Measurements from ENCODE around the gene SAMSN1. TPM values are rescaled to one million over a fixed set of nuclear protein-coding genes. Genes with fewer than 3 reads are reported as not detected.

Gene SAMSN1
- total RNA-seq, result 10 to 100 TPM; 92.3 to 92.7 TPM

DNA sequence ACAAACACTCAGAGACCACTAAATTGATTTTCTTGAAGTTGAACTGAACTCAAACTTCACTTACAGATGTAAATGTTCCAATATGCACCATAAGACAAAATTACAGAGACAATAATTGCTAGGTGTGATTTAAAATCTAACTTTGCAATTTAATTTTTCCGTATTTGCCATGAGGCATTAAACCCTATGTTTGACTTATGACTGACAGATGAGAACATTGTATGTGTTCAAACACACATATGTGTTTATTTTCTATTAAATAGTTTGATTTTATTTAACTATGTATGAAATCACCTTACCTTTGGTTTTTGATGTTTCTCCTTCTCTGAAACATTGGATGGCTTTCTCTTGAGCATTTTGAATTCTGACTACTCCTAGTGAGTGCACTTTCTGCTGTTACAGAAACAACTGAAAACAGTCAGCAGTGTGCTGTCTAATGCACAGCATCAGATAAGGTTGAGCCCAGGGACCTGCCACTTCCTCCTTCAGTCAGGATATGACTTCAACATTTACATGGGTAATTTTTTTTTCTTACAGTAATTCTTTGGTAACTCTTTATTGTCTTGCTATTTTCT, at the start of gene SAMSN1:
Gene SAMSN1, minus strand, starts transcription at position 410 of the 575 bp plus-strand sequence. Its CDS starts 54 bp downstream, at position 356.
- POLR2A ChIA-PET, result interaction anchor here (1.2 kb wide), 1 partner anchor 64 kb away, joined by 3 read pairs; no protein-coding TSS in a partner anchor
- CTCF ChIA-PET, result no interaction called here

DNA sequence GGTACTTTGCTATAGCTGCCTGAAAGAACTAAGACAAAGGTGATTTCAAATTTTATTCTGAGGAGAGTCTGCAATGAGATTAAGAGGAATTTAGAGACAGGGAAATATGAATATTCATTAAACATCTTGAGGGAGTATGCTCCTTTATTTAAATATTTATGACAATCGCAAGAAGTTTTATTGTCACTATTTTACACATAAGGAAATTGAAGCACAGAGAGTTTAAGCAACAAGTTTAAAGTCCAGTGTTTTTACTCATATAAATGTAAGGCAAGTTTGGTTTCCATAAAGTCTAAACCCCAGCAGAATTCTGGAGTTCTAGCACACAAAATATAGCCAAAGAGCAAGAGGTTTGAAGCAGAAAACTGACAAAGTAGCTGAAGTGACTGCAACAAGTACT, 49.3 kb upstream of the SAMSN1 start:
- POLR2A ChIA-PET, result no interaction called here
- CTCF ChIA-PET, result no interaction called here

DNA sequence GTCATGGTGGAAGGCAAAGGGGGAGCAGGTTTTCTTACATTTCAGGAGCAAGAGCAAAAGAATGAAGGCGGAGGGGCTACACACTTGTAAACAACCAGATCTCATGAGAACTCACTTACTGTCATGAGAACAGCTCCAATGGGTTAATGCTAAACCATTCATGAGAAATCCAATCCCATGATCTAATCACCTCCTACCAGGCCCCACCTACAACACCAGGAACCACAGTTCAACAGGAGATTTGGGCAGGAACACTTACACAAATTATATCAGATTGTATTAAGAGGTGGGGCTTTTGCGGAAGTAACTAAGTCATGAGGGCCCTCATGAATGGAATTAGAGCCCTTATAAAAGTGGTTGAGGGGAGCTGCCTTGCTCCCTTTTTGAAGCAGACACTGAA, 48.9 kb upstream of the SAMSN1 start:
- POLR2A ChIA-PET, result interaction anchor here (0.5 kb wide), 1 partner anchor 28 kb away, joined by 4 read pairs; no protein-coding TSS in a partner anchor
- CTCF ChIA-PET, result no interaction called here

DNA sequence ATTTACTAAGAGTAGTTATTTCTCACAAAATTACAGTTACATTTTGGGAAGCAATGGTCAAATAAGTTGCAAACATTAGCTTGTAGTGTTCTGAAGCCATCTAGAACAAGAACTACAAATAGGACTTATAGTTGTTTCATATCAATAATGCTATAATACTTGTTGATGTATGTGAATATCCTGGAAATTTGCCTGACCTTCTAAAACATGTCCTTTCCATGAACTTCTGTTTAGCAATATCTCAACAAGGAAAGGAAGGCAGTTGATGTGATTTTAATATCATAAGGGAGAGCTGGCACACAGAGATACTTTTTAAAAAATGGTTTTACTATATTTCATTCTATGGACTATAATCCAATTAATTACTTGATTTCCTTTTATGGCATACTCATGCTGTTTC, 47.1 kb upstream of the SAMSN1 start:
- CTCF ChIA-PET, result no interaction called here
- POLR2A ChIA-PET, result no interaction called here

DNA sequence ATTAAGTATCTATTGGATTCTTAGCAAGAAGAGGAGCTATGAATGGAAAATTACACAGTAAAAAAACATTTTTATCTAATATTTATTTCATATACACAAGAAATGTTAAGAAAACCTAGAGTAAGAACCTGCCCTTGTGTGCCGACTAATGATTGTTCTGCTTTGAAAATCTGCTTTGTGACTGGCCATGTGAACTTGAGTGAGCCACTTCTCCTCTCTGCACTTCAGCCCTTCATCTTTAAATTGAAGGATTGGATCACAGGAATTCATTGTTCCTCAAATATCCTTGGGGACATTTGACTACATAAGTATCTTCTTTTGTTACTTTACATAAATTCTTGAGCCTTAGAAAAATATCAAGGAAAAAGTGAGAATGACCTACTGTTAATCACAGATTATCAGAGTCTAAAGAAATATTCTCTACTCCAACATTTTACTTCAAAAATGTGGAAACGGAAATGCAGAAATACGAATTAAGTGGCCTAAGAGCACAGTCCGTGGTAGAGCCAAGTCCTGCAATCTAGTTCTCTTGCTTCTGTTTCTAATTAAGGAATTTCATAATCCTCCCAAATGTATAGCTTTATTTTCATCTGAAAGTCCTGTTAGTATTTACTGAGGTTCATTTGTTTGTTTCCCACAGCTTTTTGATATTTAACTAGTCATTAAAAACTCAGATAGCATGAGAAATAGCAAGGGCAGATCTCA, 46.3 kb upstream of the SAMSN1 start:
- ChIA-PET CTCF (no interaction called here), POLR2A (no interaction called here)

DNA sequence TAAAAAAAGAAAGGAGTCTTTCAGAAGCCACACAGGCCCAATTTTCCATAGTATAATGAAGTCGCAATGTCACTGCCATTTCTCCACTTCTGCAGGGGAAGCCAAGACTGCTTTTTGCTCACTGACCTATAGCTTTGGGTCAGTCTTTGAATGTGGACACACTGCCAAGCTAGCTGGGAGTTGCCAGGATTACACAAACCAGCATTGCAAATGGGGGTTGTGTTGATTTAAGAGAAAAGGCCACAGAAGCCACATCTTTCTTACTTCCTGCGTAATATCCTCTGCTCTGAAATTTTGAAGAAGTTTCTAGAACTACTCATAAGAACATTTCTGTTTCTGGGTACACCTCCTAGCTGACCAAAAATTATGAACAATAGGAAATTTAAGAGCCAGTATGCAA, 45.8 kb upstream of the SAMSN1 start:
- CTCF ChIA-PET, result no interaction called here
- POLR2A ChIA-PET, result no interaction called here

DNA sequence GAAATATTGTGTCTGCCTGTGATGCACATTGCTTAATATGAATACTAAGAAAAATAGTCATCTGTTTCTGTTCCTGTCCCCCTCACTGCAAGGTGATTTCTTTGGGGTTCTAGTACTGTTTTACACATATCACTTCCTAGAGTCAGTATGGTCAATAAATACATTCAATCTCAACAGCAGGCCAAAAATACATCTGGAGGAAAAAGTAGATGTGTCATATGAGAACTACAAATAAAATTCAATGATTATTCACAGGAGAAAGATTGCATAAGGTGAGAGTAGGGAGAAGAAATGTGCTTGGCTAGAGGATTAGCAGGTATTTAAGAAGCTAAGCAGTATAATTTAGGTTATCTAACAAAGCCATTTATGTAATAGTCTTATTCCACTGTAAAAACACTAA, 45.3 kb upstream of the SAMSN1 start:
- ChIA-PET CTCF (no interaction called here), POLR2A (no interaction called here)

DNA sequence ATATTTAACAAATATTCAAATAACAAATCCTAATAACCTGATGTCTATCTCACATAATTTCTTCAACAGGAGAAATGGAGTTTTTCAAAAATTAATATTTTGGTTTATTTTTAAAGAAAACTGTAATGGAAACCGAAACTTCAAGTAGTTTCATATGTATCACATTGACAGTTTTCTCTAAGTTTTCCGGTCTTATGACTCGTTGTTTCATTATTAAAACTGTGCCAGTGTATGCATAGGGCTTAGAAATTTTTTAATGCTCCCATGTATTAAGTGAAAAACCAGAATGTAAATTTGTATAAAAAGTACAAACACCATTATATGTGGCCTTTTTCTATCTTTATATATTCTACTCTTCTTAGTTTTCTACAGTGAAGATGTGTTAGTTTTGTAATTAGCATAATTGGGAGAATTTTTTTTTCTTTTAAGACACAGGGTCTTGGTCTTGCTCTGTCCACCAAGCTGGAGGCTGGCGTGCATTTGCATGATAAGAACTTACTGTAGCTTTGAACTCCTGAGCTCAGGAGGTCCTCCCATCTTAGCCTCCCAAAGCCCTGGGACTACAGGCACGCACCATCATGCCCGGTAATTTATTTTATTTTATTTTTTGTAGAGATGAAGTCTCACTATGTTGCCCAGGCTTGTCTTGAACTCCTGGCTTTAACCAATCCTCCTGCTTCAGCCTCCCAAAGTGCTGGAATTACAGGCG, 43.9 kb upstream of the SAMSN1 start:
- ChIA-PET POLR2A (no interaction called here), CTCF (no interaction called here)

DNA sequence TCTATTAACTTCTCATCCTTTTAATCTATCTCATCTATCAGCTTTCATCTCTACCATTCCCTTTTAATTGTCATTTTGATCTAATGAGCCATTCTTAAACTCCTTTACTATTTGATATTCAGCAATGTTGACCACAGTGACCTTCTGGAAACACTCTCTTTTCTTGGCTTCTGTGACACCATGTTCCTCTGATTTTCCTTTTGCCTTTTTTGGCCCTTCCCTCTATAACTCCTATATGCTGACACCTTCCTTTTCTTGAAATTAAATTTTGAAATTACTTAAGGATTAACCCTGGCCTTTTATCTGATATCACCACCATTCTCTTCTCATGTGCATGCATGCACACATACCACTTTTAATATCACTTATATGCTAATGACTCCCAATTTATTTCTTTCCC, 41.2 kb upstream of the SAMSN1 start:
- ChIA-PET POLR2A (no interaction called here), CTCF (no interaction called here)

DNA sequence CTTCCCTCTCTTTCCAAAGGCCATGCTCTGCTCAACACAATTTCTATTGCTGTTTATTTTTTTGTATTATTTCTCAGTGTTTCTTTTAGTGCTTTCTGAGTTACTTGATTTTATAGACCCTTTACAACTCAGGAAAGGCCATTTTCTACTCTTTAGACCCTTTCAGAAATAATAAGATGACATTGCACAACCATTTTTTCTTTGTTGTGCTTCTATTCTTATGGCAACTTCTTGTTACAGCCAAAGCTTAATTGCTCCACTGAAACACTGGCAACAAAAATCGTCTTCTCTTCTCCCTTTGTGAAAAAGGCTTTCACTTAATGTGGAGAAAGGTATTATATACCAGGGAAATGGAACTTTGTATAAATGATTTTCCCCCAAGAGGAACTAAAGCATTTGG, 39.0 kb upstream of the SAMSN1 start:
- CTCF ChIA-PET, result no interaction called here
- POLR2A ChIA-PET, result no interaction called here

DNA sequence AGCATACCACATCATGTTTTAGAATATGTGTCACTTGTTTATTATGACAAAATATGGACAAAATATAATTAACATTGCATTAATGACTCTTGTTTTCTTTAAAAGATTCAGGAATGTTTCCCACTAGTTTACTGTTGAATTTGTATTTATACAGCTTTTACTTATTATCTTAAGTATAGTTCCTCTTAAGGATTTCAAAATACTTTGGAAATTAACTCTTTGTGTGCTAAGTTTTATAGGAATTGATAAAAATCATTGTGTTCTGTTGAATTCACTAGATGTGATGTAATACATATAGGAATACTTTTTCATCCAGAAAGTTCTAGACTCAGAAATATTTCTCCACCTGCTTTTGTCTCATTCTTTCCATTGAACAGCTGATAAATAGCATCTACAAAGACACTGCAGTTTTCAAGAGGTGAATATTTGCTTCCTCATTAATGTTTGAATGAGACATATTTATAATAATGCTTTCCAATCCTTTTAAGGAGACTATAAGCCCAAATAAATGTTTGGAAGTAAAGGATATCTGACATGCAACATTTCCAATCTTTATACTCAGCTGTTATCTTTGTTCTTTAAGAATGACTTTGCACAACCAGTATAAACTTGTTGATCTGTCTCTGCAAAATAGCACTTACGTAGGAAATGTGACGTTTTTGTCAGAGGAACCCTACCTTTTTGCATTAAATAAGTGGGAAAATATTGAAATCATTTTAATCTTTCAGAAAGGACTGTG, 38.4 kb upstream of the SAMSN1 start:
- ChIA-PET CTCF (no interaction called here), POLR2A (no interaction called here)

DNA sequence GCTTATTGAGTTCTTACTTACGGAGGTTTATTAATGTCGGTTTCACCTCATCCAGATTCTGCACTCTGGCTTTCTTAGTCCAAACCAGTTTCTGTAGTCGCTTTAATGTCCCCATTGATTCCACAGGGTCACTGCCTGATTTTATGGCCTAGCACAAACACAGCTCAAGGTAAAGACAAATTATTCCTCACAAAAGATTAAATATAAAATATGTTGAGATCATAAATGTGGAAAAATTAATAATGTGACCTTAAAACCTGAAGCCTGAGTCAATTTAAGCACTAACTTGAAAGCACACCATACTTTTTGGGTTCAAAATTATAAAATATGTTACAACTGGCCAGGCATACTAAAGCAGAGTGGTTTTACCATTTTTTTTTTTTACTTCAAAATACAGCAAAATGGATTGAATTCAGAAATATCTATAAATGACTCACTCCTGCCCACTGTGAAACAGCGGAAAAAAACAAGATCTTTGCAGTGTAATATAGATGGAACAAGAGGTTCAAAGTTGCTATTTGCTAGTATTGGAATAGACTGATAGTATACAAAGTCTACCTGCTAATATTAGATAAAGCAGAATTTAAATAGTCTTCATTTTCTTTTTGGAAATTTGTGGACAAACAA, 37.6 kb upstream of the SAMSN1 start:
- CTCF ChIA-PET, result no interaction called here

DNA sequence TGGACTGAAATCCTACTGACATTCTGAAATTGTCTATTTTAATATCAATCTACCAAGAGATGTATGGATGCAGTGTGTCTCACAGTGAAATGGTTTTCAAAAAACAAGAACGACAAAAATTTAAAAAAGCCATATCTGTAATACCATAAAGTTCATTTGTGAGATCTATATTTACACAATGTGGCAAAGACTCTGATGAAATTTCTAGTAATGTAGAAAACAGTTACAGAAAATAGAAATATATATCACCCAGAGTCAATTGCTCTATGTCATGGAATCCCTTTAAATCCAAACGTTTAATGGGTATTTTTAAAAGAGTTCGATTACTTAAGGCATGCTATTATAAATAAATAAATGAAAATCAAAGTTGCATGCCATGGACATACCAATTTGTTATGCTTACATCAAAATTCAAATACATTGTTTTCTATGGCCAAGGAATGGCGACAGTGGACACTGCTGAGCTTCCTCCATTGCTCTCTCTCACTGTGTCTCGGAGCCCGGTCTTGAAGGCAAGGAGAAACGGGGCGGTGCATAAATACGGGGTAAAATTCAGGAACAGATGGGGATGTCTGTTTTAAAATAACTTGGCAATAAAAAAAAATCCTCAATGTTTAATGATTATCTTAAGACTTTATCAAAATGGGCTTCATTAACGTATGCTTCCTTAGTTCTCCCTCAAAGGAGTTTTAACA, 37.0 kb upstream of the SAMSN1 start:
- POLR2A ChIA-PET, result no interaction called here
- CTCF ChIA-PET, result no interaction called here

More for the DNA sequence above, 37.6 kb upstream of the SAMSN1 start:
- POLR2A ChIA-PET, result no interaction called here

DNA sequence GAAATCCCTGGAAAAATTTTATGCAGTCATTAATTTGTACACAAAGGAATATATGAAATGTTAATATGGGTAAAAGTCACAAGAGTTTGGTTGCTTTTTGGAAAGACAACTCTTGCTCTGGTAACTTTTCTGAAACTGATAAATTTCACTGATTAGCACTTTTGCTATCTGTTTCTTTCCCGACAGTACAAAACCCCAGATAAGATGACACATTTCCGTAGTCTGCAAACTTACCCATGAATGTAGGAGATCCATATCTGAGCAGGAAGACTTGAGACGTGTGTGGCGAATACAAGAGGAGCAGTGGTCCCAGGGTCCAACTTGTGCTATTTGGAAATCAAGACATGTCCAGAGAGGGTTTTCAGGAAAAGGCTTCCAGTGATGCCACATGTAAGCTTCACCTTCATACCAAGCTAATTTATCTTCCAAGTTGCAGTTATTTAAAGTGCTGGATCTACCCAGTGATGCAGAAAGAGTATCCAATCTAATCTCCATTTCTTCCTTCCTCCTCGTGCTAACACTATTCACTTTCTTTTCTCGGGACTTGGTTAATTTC, 35.9 kb upstream of the SAMSN1 start:
- ChIA-PET POLR2A (no interaction called here), CTCF (no interaction called here)

DNA sequence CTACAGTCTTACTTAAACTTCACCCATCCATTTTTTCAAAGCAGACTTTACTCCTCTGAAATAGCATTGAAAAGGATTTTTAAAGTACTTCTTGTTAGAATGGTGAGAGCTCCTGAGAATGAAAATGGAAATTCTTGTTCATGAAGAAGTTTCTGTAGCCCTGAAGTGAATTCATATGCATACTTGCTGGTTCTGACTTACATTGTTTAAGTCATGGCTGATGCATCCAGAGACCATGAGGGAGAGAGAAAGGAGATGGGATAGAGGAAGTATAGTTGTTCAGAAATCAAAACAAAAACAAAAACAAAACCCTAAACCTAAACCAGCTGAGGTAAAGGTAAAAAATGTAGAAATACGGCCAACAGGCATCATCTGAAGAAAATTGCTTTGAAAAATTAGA, 27.1 kb upstream of the SAMSN1 start:
- ChIA-PET CTCF (no interaction called here), POLR2A (no interaction called here)

DNA sequence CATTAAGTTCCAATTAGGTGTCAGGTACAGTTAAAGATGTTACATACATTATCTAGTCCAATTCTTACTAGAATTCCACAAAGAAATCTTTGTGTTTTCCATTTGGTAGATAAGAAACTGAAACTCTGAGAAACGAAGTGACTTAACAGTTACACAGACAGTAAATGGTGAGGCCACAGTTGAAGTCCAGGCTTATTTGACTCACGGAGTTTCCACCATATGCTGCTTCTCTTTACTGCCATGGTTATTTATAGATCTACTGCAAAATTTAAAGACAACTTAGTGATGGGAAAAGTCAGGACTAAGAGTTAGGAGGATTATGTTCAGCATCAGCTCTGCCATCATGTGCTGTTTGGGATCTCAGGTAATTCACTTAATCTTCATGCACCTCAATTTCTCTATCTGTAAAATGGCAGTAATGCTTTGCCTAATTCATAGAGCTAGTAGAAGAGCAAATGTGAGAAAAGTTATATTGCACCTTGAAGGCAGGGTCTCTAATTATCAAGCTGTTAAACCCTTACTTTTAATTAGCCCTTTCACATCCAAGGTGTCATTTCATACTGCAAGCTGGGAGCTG, 26.2 kb upstream of the SAMSN1 start:
- CTCF ChIA-PET, result no interaction called here
- POLR2A ChIA-PET, result no interaction called here

DNA sequence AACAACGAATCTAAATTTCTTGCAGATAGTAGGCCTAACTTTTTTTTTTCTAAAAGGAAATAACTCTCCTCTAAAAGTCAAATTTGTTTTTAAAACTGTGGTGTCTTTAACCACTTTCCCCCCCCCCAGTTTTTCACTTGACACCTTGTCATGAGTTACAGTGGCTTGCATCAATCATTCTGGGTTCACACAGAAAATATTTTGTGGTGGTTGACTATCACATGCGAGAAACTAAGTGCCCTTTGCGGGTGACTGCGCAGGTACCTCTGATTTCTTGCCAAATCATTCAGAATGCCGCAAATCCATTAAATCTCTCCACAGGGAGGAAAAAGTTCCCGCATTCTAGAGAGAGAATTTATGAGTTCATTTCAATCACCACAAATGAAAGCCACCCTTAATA, 23.8 kb upstream of the SAMSN1 start:
- CTCF ChIA-PET, result no interaction called here
- POLR2A ChIA-PET, result no interaction called here

DNA sequence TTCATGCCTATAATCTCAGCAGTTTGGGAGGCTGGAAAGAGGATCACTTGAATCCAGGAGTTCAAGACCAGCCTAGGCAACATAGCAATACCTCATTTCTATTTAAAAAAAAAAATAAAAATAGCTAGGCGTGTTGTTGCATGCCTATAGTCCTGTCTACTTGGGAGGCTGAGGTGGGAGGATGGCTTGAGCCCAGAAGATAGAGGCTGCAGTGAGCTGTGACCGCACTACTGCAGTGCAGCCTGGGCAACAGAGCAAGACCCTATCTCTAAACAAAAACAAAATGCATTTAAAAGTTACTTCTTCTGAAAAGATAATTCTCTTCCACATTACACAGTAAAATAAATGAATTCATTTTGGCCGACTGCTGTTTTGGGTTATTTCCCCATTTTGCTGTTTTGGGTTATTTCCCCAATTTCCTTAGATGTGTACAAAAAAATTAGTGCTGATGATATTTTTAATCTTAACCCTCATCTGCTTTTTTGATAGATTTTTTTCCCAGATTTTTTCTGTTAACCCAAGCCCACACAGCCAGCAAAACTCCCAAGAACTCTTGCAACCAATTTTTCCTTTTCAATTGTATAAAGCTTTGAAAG, 23.0 kb upstream of the SAMSN1 start:
- ChIA-PET CTCF (no interaction called here), POLR2A (no interaction called here)
